HFFc6 (cell line): ENCODE data around the gene NLGN2. TPM values are rescaled to one million over a fixed set of nuclear protein-coding genes. Genes with fewer than 3 reads are reported as not detected.

ENCODE experiments used
- DNase-seq: peaks from one replicate; pipeline ENCODE4 v3.0.0-alpha.2; 2018
- H3K27ac Mint-ChIP-seq: 2 replicates; pipeline ENCODE4 v1.8.0; 2020; ENCODE audit warnings: mild to moderate bottlenecking, mixed read lengths
- H3K27me3 Mint-ChIP-seq: 2 replicates; pipeline ENCODE4 v1.8.0; 2021; ENCODE audit warnings: mild to moderate bottlenecking, moderate library complexity, mixed read lengths; ENCODE audit not compliant: insufficient read depth
- H3K36me3 Mint-ChIP-seq: 2 replicates; pipeline ENCODE4 v1.8.0; 2021; ENCODE audit warnings: low read depth, mixed read lengths
- H3K4me1 Mint-ChIP-seq: 2 replicates; pipeline ENCODE4 v1.8.0; 2020; ENCODE audit warnings: low read depth, mixed read lengths
- H3K4me3 Mint-ChIP-seq: 2 replicates; pipeline ENCODE4 v1.8.0; 2020; ENCODE audit warnings: mild to moderate bottlenecking, moderate library complexity, mixed read lengths
- H3K9me3 Mint-ChIP-seq: 2 replicates; pipeline ENCODE4 v1.8.0; 2020; ENCODE audit warnings: mild to moderate bottlenecking, mixed read lengths
- total RNA-seq, 6 experiments: library from RNA; stranded (reverse); fragmentation: NEBNext Ultra II Directional; extraction: Animal tissue kit (Norgen Biotek cat#: 25700); gene quantifications; 2 replicates in 1 of 6; 3 replicates in 5 of 6; pipeline ENCODE4 v1.2.3, GENCODE V29; 2021
- TF ChIP-seq, protein P1 (sequence below): fragments of 200-600 bp; sonication (generic); IDR thresholded peaks from 2 replicates; pipeline ENCODE4 v1.5.0; 2021; ENCODE audit warnings: antibody characterized with exemption, mild to moderate bottlenecking

NLGN2 gene
- total RNA-seq, 6 experiments from 2014 or later = 41.3 to 57.3 (median 46.2) TPM

GRCh38 chr17:7417056-7417655, 9.5 kb downstream of the NLGN2 start:
- Mint-ChIP-seq H3K4me1 (peaks cover 14% of the 10 kb centered on the region), H3K4me3 (no peak overlapping the region), H3K27ac (no peak overlapping the region), H3K9me3 (no peaks in the 10 kb centered on the region), H3K36me3 (peaks cover 15% of the 10 kb centered on the region), H3K27me3 (peaks cover 4% of the 10 kb centered on the region; the same call in 1 of the 2 replicates)
- no peak for DNase-seq
- TF ChIP-seq, protein P1, sequence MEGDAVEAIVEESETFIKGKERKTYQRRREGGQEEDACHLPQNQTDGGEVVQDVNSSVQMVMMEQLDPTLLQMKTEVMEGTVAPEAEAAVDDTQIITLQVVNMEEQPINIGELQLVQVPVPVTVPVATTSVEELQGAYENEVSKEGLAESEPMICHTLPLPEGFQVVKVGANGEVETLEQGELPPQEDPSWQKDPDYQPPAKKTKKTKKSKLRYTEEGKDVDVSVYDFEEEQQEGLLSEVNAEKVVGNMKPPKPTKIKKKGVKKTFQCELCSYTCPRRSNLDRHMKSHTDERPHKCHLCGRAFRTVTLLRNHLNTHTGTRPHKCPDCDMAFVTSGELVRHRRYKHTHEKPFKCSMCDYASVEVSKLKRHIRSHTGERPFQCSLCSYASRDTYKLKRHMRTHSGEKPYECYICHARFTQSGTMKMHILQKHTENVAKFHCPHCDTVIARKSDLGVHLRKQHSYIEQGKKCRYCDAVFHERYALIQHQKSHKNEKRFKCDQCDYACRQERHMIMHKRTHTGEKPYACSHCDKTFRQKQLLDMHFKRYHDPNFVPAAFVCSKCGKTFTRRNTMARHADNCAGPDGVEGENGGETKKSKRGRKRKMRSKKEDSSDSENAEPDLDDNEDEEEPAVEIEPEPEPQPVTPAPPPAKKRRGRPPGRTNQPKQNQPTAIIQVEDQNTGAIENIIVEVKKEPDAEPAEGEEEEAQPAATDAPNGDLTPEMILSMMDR = no peak

DNA sequence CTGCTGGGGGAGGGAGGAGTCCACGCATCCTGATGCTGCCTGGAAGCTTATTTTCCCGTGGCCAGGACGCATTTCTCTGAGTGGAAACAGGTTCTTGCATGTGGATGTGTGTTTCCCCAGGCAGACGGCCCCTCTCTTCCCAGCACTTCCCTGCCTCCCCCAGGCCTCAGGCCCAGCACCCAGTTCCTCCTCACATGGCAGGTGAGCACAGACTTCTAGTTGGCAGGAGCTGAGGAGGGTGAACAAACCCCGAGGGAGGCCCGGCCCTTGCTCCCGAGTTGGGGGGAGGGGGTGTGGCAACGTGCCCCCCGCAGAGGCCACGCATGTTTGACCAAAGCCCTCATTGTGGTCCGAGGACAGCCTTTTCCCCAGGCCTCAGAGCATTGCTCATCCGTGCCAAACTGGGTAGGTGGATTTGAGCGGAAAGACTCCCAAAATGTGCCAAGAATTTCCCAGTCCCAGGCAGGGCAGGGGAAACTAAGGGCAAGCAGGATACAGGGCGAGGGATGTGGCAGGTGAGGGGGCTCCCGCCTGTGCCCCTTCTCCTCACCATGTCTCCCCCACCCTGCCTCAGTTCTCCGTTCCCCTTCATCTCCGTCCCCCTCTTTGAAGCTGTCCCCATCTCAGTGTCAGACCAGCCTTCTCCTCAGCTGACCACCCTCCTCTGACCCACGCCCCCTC, 11.0 kb downstream of the NLGN2 start:
- Mint-ChIP-seq H3K36me3 (peaks cover 15% of the 10 kb centered on the region), H3K9me3 (no peaks in the 10 kb centered on the region), H3K27ac (no peak overlapping the region), H3K27me3 (peaks cover 4% of the 10 kb centered on the region), H3K4me3 (no peak overlapping the region), H3K4me1 (no peaks in the 10 kb centered on the region)
- no peak for DNase-seq
- TF ChIP-seq, protein P1 = no peak

GRCh38 chr17:7419819-7420610, 12.4 kb downstream of the NLGN2 start, which contains the start of gene SPEM1:
SPEM1 (plus strand) TSS chr17:7420324; CDS start chr17:7420385, 61 bp downstream.
- Mint-ChIP-seq H3K4me1 (no peaks in the 10 kb centered on the region), H3K4me3 (no peak within 1 kb of the TSS), H3K9me3 (no peaks in the 10 kb centered on the region), H3K36me3 (peaks cover 15% of the 10 kb centered on the region), H3K27me3 (peaks cover 4% of the 10 kb centered on the region), H3K27ac (no peak within 1 kb of the TSS)
- TF ChIP-seq, protein P1 = no peak
- no peak for DNase-seq

GRCh38 chr17:7421186-7421585, 13.5 kb downstream of the NLGN2 start:
- Mint-ChIP-seq H3K27me3 (peaks cover 4% of the 10 kb centered on the region), H3K4me1 (no peaks in the 10 kb centered on the region), H3K4me3 (no peak overlapping the region), H3K27ac (no peak overlapping the region), H3K9me3 (no peaks in the 10 kb centered on the region), H3K36me3 (peaks cover 6% of the 10 kb centered on the region; the same call in 1 of the 2 replicates)
- TF ChIP-seq, protein P1 = no peak
- no peak for DNase-seq

DNA sequence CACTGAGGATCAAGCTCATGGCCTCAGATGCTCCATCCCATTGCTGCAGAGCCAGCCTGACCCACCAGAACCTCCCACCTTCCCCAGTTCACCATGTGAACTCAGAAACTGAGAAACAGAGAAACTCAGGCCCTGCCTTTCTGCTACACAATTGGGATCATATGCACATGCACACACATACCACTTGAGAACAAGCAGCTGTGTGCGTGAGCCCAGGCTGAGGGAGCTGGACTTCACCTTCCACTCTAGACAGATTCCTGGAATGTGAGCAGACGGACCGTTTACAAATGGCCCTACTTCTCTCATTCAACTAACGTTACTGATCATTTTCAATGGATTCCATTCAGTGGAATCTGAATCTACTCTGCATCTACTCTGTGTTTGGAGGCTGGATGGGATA, 16.0 kb downstream of the NLGN2 start:
- Mint-ChIP-seq H3K27me3 (peaks cover 3% of the 10 kb centered on the region), H3K9me3 (no peaks in the 10 kb centered on the region), H3K27ac (no peak overlapping the region), H3K36me3 (no peaks in the 10 kb centered on the region), H3K4me3 (no peak overlapping the region), H3K4me1 (no peaks in the 10 kb centered on the region)
- DNase-seq = no peak
- TF ChIP-seq, protein P1 = no peak
